Measurements from ENCODE around the gene KLHL5. TPM values are rescaled to one million over a fixed set of nuclear protein-coding genes. Genes with fewer than 3 reads are reported as not detected.

Gene KLHL5
- total RNA-seq, 1 donor from 2014 or later, result 57.1 TPM

DNA sequence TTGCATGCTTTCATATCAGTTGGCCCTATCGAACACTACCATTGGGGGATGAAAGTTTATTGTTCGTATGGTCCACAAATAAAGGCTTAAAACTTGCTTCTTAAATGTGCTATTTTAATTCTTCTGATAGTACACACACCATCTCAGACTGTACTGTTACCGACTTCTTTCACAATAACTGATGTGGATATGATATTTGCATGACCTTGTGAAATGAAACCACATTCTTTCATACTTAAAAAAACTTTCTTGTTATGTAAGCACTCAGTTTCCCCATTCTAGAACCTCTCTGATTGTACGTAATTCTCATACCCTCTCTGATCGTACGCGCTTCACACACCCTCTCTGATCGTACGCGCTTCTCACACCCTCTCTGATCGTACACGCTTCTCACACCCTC lies 108.3 kb downstream of the KLHL5 start:
- no peaks in the 10 kb centered on the region for H3K27me3 ChIP-seq (ENCODE audit: control insufficient read depth, insufficient read depth, low read length)
- no peaks in the 10 kb centered on the region for H3K36me3 ChIP-seq (ENCODE audit: control insufficient read depth, insufficient read depth, low read length)
- H3K4me3 ChIP-seq (ENCODE audit: low read depth, low read length), result no peak overlapping the region
- TF ChIP-seq CTCF (IDR thresholded peaks at IDR 0.05; ENCODE audit: insufficient read depth, low read length, poor library complexity, severe bottlenecking), result no peak
- no peak for DNase-seq (ENCODE audit: low read depth)

Other genes with a start within 250 kb of the KLHL5 start
- gene TLR6, start 205.4 kb upstream of the KLHL5 start, total RNA-seq, result 1.1 and 1.3 TPM in 2 replicates
- gene FAM114A1, start 194.4 kb upstream of the KLHL5 start, total RNA-seq, result 39.6 and 53.9 TPM in 2 replicates
- gene TMEM156, start 29.8 kb upstream of the KLHL5 start, total RNA-seq, result 2.0 and 5.2 TPM in 2 replicates
- gene WDR19, start 120.3 kb downstream of the KLHL5 start, total RNA-seq, result 24.8 and 26.3 TPM in 2 replicates

All from kidney epithelial cell (primary cell).